ENCODE results near the gene KDM4C. TPM values are rescaled to one million over a fixed set of nuclear protein-coding genes. Genes with fewer than 3 reads are reported as not detected.
"Not testable (repeated sequence)": the region's sequence is repeated elsewhere in the genome, so short reads cannot be mapped to it uniquely, and the experiment has no call there.

Gene KDM4C
- total and polyA plus RNA-seq, 2 donors (not counting 1 experiment from before 2014, with no cell fraction given): 49.7 to 141 TPM

DNA sequence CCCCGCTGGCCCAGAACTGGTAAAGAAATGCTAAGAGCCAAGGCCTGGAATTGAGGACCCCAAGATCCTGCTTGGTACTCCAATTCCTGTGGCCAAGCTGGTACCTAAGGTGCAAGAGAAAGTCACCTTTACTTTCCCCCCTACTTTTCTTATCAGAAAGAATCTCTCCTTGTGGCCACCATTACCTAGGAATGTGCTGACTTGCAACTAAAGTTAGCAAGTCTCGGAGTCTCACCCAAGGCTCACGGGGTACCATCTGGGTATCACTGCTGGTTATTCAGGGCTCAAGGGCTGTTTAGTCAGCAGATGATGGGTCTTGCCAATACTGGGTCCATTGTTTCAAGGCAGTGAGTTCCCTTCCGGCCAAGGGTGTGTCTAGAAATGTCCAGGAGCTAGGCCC lies 270.2 kb downstream of the KDM4C start:
- Histone ChIP-seq H3K27me3 (replicated peaks in 1 of 4; ENCODE audit: control extremely low read depth in 1 of 4, control insufficient read depth in 3 of 4, insufficient read depth in 4 of 4, low read length in 3 of 4) (no peaks in the 10 kb centered on the region), H3K9me3 (ENCODE audit: control extremely low read depth in 1 of 3, control insufficient read depth in 2 of 3, insufficient read depth in 1 of 3, low read length in 2 of 3) (no peaks in the 10 kb centered on the region), H3K4me1 (ENCODE audit: control insufficient read depth in 2 of 2, insufficient read depth in 2 of 2, low read length in 2 of 2) (no peaks in the 10 kb centered on the region), H3K4me2 (replicated peaks; ENCODE audit: low read depth, low read length, poor library complexity, severe bottlenecking) (no peak overlapping the region), H3K79me2 (ENCODE audit: control insufficient read depth, insufficient read depth, low read length) (no peaks in the 10 kb centered on the region), H4K20me1 (ENCODE audit: control insufficient read depth, insufficient read depth, low read length, poor library complexity, severe bottlenecking) (no peaks in the 10 kb centered on the region), H2AFZ (ENCODE audit: insufficient read depth, low read depth, low read length, poor library complexity, severe bottlenecking) (no peak overlapping the region), H3K4me3 (ENCODE audit: control extremely low read depth in 1 of 5, extremely low read depth in 1 of 5, insufficient read depth in 1 of 5, low read depth in 2 of 5, low read length in 4 of 5) (no peak overlapping the region), H3K36me3 (replicated peaks in 1 of 2; ENCODE audit: control extremely low read depth in 1 of 2, control insufficient read depth in 1 of 2, extremely low read depth in 1 of 2, insufficient read depth in 2 of 2, low read length in 1 of 2) (peaks cover 7 to 29% of the 10 kb centered on the region in 2 experiments), H3K27ac (ENCODE audit: low read length in 2 of 2) (no peak overlapping the region), H3K9ac (ENCODE audit: low read length) (no peak overlapping the region)
- CTCF ChIA-PET: interaction anchor here (0.6 kb wide), 1 partner anchor 9 kb away, joined by 3 read pairs; no protein-coding TSS in a partner anchor
- TF ChIP-seq EZH2 (IDR thresholded peaks at IDR 0.05; ENCODE audit: borderline replicate concordance, insufficient read depth, low read depth, low read length, poor library complexity, severe bottlenecking): no peak
- no peak for TF ChIP-seq CTCF (IDR thresholded peaks at IDR 0.05)
- Mint-ChIP-seq H3K4me1 (no peaks in the 10 kb centered on the region), H3K4me3 (no peak overlapping the region), H3K9me3 (ENCODE audit: insufficient read depth) (peaks cover 2% of the 10 kb centered on the region), H3K27ac (no peak overlapping the region), H3K27me3 (no peaks in the 10 kb centered on the region)
- ATAC-seq (ENCODE audit: low read depth) (no peak), DNase-seq (no peak)
- WGBS (ENCODE audit: insufficient coverage): 97% methylated on average over 4 of the region's 4 CpGs
- POLR2A ChIA-PET: no interaction called here
- intact Hi-C loops (cut with micrococcal nuclease): no loop called here

DNA sequence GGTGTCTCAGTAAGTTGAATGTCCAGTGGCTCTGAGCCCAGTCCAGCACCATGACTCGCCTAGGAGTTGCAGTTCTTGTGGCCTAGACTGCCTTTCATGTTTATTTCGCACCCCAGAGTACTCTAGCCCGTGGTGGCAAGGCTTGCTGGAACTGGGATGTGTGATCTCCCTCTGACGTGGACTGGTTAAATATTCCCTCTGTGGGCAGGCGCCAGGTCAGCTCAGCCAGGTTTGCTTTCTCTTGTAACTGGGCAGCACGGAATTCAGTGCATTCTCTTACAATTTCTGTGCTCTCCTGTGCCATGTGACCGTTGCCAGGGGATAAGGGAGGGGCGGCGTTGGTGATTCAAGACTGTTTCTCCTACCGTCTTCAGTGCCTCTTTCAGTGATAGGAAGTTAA lies 270.8 kb downstream of the KDM4C start:
- Histone ChIP-seq H3K27ac (ENCODE audit: low read length in 2 of 2) (no peak overlapping the region), H3K4me2 (replicated peaks; ENCODE audit: low read depth, low read length, poor library complexity, severe bottlenecking) (no peak overlapping the region), H4K20me1 (ENCODE audit: control insufficient read depth, insufficient read depth, low read length, poor library complexity, severe bottlenecking) (no peaks in the 10 kb centered on the region), H3K79me2 (ENCODE audit: control insufficient read depth, insufficient read depth, low read length) (no peaks in the 10 kb centered on the region), H3K4me1 (ENCODE audit: control insufficient read depth in 2 of 2, insufficient read depth in 2 of 2, low read length in 2 of 2) (no peaks in the 10 kb centered on the region), H3K4me3 (ENCODE audit: control extremely low read depth in 1 of 5, extremely low read depth in 1 of 5, insufficient read depth in 1 of 5, low read depth in 2 of 5, low read length in 4 of 5) (no peak overlapping the region), H3K36me3 (replicated peaks in 1 of 2; ENCODE audit: control extremely low read depth in 1 of 2, control insufficient read depth in 1 of 2, extremely low read depth in 1 of 2, insufficient read depth in 2 of 2, low read length in 1 of 2) (peaks cover 7 to 34% of the 10 kb centered on the region in 2 experiments), H3K9ac (ENCODE audit: low read length) (no peak overlapping the region), H3K27me3 (replicated peaks in 1 of 4; ENCODE audit: control extremely low read depth in 1 of 4, control insufficient read depth in 3 of 4, insufficient read depth in 4 of 4, low read length in 3 of 4) (no peaks in the 10 kb centered on the region), H2AFZ (ENCODE audit: insufficient read depth, low read depth, low read length, poor library complexity, severe bottlenecking) (no peak overlapping the region), H3K9me3 (ENCODE audit: control extremely low read depth in 1 of 3, control insufficient read depth in 2 of 3, insufficient read depth in 1 of 3, low read length in 2 of 3) (no peaks in the 10 kb centered on the region)
- ATAC-seq (ENCODE audit: low read depth): no peak
- no peaks in the 10 kb centered on the region for H3K4me1 Mint-ChIP-seq
- intact Hi-C loops (cut with micrococcal nuclease): no loop called here
- TF ChIP-seq CTCF (IDR thresholded peaks at IDR 0.05) (no peak), EZH2 (IDR thresholded peaks at IDR 0.05; ENCODE audit: borderline replicate concordance, insufficient read depth, low read depth, low read length, poor library complexity, severe bottlenecking) (no peak)
- no peak for DNase-seq
- POLR2A ChIA-PET: no interaction called here
- H3K27ac Mint-ChIP-seq: no peak overlapping the region
- peaks cover 2% of the 10 kb centered on the region for H3K9me3 Mint-ChIP-seq (ENCODE audit: insufficient read depth)
- WGBS (ENCODE audit: insufficient coverage): over 99% methylated on average over 9 of the region's 10 CpGs
- H3K27me3 Mint-ChIP-seq: no peaks in the 10 kb centered on the region
- H3K4me3 Mint-ChIP-seq: no peak overlapping the region
- CTCF ChIA-PET: interaction anchor here (0.6 kb wide), 1 partner anchor 10 kb away, joined by 3 read pairs; no protein-coding TSS in a partner anchor

- DNase-seq; H3K79me2 ChIP-seq (ENCODE audit: control insufficient read depth, insufficient read depth, low read length); H3K27me3 ChIP-seq (replicated peaks in 1 of 4; ENCODE audit: control extremely low read depth in 1 of 4, control insufficient read depth in 3 of 4, insufficient read depth in 4 of 4, low read length in 3 of 4); H3K4me3 ChIP-seq (ENCODE audit: control extremely low read depth in 1 of 5, extremely low read depth in 1 of 5, insufficient read depth in 1 of 5, low read depth in 2 of 5, low read length in 4 of 5); H4K20me1 ChIP-seq (ENCODE audit: control insufficient read depth, insufficient read depth, low read length, poor library complexity, severe bottlenecking); H3K9ac ChIP-seq (ENCODE audit: low read length); H3K4me3 Mint-ChIP-seq; H3K27ac Mint-ChIP-seq; H3K9me3 Mint-ChIP-seq (ENCODE audit: insufficient read depth); H2AFZ ChIP-seq (ENCODE audit: insufficient read depth, low read depth, low read length, poor library complexity, severe bottlenecking); H3K27ac ChIP-seq (ENCODE audit: low read length in 2 of 2); H3K4me1 ChIP-seq (ENCODE audit: control insufficient read depth in 2 of 2, insufficient read depth in 2 of 2, low read length in 2 of 2); H3K4me1 Mint-ChIP-seq; H3K27me3 Mint-ChIP-seq; POLR2A ChIA-PET; intact Hi-C loops (cut with micrococcal nuclease); H3K9me3 ChIP-seq (ENCODE audit: control extremely low read depth in 1 of 3, control insufficient read depth in 2 of 3, insufficient read depth in 1 of 3, low read length in 2 of 3); H3K4me2 ChIP-seq (replicated peaks; ENCODE audit: low read depth, low read length, poor library complexity, severe bottlenecking); ATAC-seq (ENCODE audit: low read depth): not testable (repeated sequence)
- peaks cover 10 to 31% of the 10 kb centered on the region in 2 experiments for H3K36me3 ChIP-seq (replicated peaks in 1 of 2; ENCODE audit: control extremely low read depth in 1 of 2, control insufficient read depth in 1 of 2, extremely low read depth in 1 of 2, insufficient read depth in 2 of 2, low read length in 1 of 2)
- CTCF ChIA-PET: interaction anchor here (0.6 kb wide), 1 partner anchor 113 kb away, joined by 3 read pairs; no protein-coding TSS in a partner anchor
Observed at GRCh38 chr9:7030943-7031342, 273.2 kb downstream of the KDM4C start.
